T follicular helper cell (primary cell): Measurements from ENCODE around the gene PDE11A.

ENCODE experiments used
- DNase-seq: peaks from one replicate; pipeline ENCODE4 v3.0.0-alpha.2; 2020; ENCODE audit warnings: low read depth

Gene PDE11A

GRCh38 chr2:177598326-177599138 lies 474.0 kb downstream of the PDE11A start:
- no peak for DNase-seq

- no peak for DNase-seq
Measured at GRCh38 chr2:177597759-177598158, 474.8 kb downstream of the PDE11A start.

GRCh38 chr2:177596866-177597265 lies 475.7 kb downstream of the PDE11A start:
- no peak for DNase-seq

GRCh38 chr2:177595126-177595845 lies 477.3 kb downstream of the PDE11A start:
- DNase-seq: no peak

GRCh38 chr2:177593402-177593801 lies 479.2 kb downstream of the PDE11A start:
- no peak for DNase-seq

GRCh38 chr2:177592945-177593344 lies 479.6 kb downstream of the PDE11A start:
- no peak for DNase-seq

- no peak for DNase-seq
Measured at GRCh38 chr2:177592397-177592796, 480.2 kb downstream of the PDE11A start.

- DNase-seq: no peak
Measured at GRCh38 chr2:177589186-177589585, 483.4 kb downstream of the PDE11A start.

GRCh38 chr2:177588671-177589070 lies 483.9 kb downstream of the PDE11A start:
- no peak for DNase-seq

- DNase-seq: no peak
Measured at GRCh38 chr2:177587371-177587770, 485.2 kb downstream of the PDE11A start.

- DNase-seq: no peak
Measured at GRCh38 chr2:177586154-177586553, 486.4 kb downstream of the PDE11A start.

- no peak for DNase-seq
Measured at GRCh38 chr2:177585234-177585863, 487.2 kb downstream of the PDE11A start.

GRCh38 chr2:177584030-177584692 lies 488.4 kb downstream of the PDE11A start:
- DNase-seq: no peak

GRCh38 chr2:177582000-177582399 lies 490.6 kb downstream of the PDE11A start:
- DNase-seq: no peak

GRCh38 chr2:177579486-177580036 lies 493.0 kb downstream of the PDE11A start:
- DNase-seq: no peak

GRCh38 chr2:177578454-177578853 lies 494.1 kb downstream of the PDE11A start:
- DNase-seq: no peak

- DNase-seq: no peak
Measured at GRCh38 chr2:177577075-177577474, 495.5 kb downstream of the PDE11A start.

GRCh38 chr2:177575358-177575757 lies 497.2 kb downstream of the PDE11A start:
- DNase-seq: no peak

GRCh38 chr2:177574356-177574755 lies 498.2 kb downstream of the PDE11A start:
- DNase-seq: no peak
